Astrocyte (in vitro differentiated cells and primary cell): Measurements from ENCODE around the gene ITM2A.

ENCODE experiments used
- EZH2 ChIP-seq: IDR thresholded peaks from 2 replicates; pipeline ENCODE4 v1.6.1; 2012; ENCODE audit warnings: mild to moderate bottlenecking, low read length, inconsistent platforms; ENCODE audit not compliant: insufficient read depth
- TF ChIP-seq, protein P1 (sequence below): IDR thresholded peaks from 2 replicates; pipeline ENCODE4 v1.5.1; 2011; ENCODE audit warnings: low read depth, mild to moderate bottlenecking, inconsistent platforms, low read length, moderate library complexity; ENCODE audit not compliant: insufficient read depth

DNA sequence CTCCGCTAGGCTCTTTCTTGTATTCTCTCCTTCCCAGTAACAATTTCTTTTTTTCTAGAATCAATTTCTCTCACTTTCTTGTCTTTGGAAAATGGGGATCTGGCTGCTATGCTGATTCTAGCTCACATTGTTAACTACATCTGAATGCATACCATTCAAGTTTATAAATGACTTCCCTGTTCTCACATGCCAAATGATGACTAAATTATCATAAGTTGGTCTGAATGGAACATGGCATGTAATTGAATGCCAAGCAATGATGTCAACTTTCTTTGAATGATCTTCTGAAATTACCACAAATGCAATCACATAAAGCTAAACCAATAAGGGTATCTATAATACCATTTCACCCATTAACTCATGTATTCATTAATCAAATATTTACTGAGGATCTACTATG is 2.7 kb upstream of the ITM2A start:
- TF ChIP-seq, protein P1, sequence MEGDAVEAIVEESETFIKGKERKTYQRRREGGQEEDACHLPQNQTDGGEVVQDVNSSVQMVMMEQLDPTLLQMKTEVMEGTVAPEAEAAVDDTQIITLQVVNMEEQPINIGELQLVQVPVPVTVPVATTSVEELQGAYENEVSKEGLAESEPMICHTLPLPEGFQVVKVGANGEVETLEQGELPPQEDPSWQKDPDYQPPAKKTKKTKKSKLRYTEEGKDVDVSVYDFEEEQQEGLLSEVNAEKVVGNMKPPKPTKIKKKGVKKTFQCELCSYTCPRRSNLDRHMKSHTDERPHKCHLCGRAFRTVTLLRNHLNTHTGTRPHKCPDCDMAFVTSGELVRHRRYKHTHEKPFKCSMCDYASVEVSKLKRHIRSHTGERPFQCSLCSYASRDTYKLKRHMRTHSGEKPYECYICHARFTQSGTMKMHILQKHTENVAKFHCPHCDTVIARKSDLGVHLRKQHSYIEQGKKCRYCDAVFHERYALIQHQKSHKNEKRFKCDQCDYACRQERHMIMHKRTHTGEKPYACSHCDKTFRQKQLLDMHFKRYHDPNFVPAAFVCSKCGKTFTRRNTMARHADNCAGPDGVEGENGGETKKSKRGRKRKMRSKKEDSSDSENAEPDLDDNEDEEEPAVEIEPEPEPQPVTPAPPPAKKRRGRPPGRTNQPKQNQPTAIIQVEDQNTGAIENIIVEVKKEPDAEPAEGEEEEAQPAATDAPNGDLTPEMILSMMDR = no peak
- TF ChIP-seq EZH2 = no peak
